BLaER1 (cell line): ENCODE data around the gene TAF1.
"Not testable (repeated sequence)": the region's sequence is repeated elsewhere in the genome, so short reads cannot be mapped to it uniquely, and the experiment has no call there.

Experiments used
- H3K27ac ChIP-seq: shearing (Covaris generic); formaldehyde crosslinking; 2 replicates; pipeline ENCODE4 v1.8.1; 2022
- H3K27me3 ChIP-seq: shearing (Covaris generic); formaldehyde crosslinking; 2 replicates; pipeline ENCODE4 v1.8.1; 2022
- H3K36me3 ChIP-seq: shearing (Covaris generic); formaldehyde crosslinking; 2 replicates; pipeline ENCODE4 v1.8.1; 2022
- H3K4me1 ChIP-seq: shearing (Covaris generic); formaldehyde crosslinking; 2 replicates; pipeline ENCODE4 v1.8.1; 2022
- H3K4me2 ChIP-seq: shearing (Covaris generic); formaldehyde crosslinking; 2 replicates; pipeline ENCODE4 v1.8.1; 2022
- H3K4me3 ChIP-seq: shearing (Covaris generic); formaldehyde crosslinking; 2 replicates; pipeline ENCODE4 v1.8.1; 2022
- H3K9ac ChIP-seq: shearing (Covaris generic); formaldehyde crosslinking; 2 replicates; pipeline ENCODE4 v1.8.1; 2022
- H3K9me3 ChIP-seq: shearing (Covaris generic); formaldehyde crosslinking; 2 replicates; pipeline ENCODE4 v1.8.1; 2022
- H4K20me1 ChIP-seq: shearing (Covaris generic); formaldehyde crosslinking; 2 replicates; pipeline ENCODE4 v1.8.1; 2022
- Cebpa-rat ChIP-seq: shearing (Covaris generic); IDR thresholded peaks from 2 replicates; pipeline ENCODE4 v1.8.1; 2022

The TAF1 gene, protein sequence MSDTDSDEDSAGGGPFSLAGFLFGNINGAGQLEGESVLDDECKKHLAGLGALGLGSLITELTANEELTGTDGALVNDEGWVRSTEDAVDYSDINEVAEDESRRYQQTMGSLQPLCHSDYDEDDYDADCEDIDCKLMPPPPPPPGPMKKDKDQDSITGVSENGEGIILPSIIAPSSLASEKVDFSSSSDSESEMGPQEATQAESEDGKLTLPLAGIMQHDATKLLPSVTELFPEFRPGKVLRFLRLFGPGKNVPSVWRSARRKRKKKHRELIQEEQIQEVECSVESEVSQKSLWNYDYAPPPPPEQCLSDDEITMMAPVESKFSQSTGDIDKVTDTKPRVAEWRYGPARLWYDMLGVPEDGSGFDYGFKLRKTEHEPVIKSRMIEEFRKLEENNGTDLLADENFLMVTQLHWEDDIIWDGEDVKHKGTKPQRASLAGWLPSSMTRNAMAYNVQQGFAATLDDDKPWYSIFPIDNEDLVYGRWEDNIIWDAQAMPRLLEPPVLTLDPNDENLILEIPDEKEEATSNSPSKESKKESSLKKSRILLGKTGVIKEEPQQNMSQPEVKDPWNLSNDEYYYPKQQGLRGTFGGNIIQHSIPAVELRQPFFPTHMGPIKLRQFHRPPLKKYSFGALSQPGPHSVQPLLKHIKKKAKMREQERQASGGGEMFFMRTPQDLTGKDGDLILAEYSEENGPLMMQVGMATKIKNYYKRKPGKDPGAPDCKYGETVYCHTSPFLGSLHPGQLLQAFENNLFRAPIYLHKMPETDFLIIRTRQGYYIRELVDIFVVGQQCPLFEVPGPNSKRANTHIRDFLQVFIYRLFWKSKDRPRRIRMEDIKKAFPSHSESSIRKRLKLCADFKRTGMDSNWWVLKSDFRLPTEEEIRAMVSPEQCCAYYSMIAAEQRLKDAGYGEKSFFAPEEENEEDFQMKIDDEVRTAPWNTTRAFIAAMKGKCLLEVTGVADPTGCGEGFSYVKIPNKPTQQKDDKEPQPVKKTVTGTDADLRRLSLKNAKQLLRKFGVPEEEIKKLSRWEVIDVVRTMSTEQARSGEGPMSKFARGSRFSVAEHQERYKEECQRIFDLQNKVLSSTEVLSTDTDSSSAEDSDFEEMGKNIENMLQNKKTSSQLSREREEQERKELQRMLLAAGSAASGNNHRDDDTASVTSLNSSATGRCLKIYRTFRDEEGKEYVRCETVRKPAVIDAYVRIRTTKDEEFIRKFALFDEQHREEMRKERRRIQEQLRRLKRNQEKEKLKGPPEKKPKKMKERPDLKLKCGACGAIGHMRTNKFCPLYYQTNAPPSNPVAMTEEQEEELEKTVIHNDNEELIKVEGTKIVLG (N-terminal part only)

DNA sequence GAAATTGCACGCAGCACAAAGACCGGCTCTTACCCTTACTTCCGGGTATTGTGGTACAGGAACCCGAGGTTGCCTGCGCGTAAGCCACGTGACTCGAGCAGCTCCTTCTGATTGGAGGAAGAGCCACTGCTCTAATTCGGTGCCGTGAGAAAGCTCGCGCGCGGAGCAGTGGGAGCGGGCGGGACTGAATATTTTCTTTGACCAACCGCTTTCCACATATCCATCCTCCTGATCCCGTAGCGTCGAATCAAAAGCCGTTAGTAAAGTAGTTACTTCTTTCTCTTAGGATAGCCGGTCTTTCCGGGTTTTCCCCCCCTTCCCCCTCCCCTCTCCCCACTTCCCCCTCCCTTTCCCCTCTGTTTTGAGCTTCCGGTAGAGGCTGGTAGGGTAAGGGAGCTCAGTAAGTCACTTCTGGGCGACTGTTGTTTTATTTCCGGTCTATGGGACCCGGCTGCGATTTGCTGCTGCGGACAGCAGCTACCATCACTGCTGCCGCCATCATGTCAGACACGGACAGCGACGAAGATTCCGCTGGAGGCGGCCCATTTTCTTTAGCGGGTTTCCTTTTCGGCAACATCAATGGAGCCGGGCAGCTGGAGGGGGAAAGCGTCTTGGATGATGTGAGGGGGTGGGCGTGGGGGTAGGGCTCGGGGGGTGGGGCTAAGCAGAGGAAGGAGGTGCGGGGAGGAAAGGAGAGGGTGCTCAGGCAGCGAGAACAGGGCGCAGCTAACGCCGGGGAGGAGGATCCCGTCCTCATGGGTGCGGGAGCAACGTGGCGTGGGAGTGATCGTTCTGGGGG lies at the start of gene TAF1:
Gene TAF1, plus strand, starts transcription at position 483 of the 799 bp plus-strand sequence. Its CDS starts 18 bp downstream, at position 501.
- Histone ChIP-seq H3K4me3 (peak within 1 kb of the TSS; percentile 80), H3K9me3 (no peaks in the 10 kb centered on the region), H4K20me1 (peaks cover 25% of the 10 kb centered on the region), H3K9ac (peak within 1 kb of the TSS; percentile 92), H3K4me2 (peak within 1 kb of the TSS; percentile 67), H3K27ac (peak within 1 kb of the TSS; percentile 90), H3K27me3 (peaks cover 13% of the 10 kb centered on the region; the same call in 1 of the 2 replicates), H3K4me1 (peaks cover 16% of the 10 kb centered on the region), H3K36me3 (peaks cover 13% of the 10 kb centered on the region)
- TF ChIP-seq Cebpa-rat = no peak

DNA sequence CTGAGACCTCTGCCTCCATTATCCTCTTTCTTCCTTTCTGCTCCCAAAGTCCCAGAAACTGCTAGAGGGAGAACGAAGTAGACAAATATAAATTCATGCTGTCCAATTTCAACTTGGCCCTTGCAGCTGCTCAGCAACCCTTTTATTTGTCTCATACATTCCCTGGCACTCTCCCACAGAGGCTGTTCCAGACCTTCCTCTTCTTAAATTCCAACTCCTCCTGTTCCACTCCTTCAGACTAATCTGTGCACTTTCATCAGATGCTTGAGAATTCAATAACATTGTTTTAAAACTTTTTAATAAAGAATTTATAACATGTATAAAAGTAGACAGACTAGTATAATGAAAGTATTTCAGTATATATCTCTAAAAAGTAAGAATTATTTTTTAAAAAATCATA lies 49.2 kb upstream of the TAF1 start:
- H3K9me3 ChIP-seq, H4K20me1 ChIP-seq, H3K9ac ChIP-seq, H3K27me3 ChIP-seq, H3K4me3 ChIP-seq, H3K27ac ChIP-seq, H3K4me2 ChIP-seq: not testable (repeated sequence)
- peaks cover 35% of the 10 kb centered on the region for H3K36me3 ChIP-seq
- peaks cover 11% of the 10 kb centered on the region for H3K4me1 ChIP-seq

DNA sequence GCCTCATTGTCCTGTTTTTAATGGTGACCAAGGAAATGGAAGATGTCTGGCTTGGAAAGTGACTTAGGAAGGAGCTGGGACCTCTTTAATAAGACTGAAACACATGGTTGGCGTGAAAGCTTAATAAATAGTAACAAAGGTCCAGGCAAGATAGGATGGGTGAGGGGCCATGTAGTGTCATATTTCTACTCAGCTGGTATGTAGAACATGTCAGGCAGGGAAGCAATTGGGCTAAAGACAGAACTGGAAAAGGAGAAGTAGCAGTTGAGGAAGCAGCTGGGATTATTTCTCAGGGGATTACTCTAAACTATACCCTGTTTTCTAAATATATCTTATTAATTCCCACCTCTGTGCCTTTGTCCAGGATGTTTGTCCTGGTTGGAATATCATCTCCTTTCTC lies 46.0 kb upstream of the TAF1 start:
- peak overlapping the region; percentile 58 for H3K27ac ChIP-seq
- TF ChIP-seq Cebpa-rat = no peak
- peak overlapping the region; percentile 45 for H3K4me2 ChIP-seq
- no peaks in the 10 kb centered on the region for H3K27me3 ChIP-seq
- H3K36me3 ChIP-seq = peaks cover 56% of the 10 kb centered on the region
- no peaks in the 10 kb centered on the region for H4K20me1 ChIP-seq
- H3K9me3 ChIP-seq = peaks cover 13% of the 10 kb centered on the region
- peaks cover 11% of the 10 kb centered on the region for H3K4me1 ChIP-seq
- H3K9ac ChIP-seq = no peak overlapping the region
- no peak overlapping the region for H3K4me3 ChIP-seq

DNA sequence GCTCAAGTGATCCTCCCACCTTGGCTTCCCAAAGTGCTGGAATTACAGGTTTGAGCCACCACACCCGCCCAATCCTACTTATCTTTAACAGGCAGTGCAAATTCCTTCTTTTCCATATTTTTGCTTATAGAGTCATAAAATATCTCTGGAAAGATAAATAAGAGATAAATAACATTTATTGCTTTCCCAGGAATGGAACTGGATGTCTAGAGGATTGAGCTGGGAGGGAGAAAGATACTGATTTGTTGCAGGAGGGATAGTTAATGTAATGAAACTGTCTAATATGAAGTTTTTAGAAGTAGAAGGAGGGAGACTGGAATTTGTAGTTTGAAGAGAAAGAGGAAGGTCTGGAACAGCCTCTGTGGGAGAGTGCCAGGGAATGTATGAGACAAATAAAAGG lies 44.4 kb upstream of the TAF1 start:
- H3K27ac ChIP-seq = no peak overlapping the region
- no peaks in the 10 kb centered on the region for H3K27me3 ChIP-seq
- H3K9ac ChIP-seq = no peak overlapping the region
- peaks cover 11% of the 10 kb centered on the region for H3K4me1 ChIP-seq
- no peak overlapping the region for H3K4me2 ChIP-seq
- H3K36me3 ChIP-seq = peaks cover 58% of the 10 kb centered on the region
- no peak for TF ChIP-seq Cebpa-rat
- no peak overlapping the region for H3K4me3 ChIP-seq
- H3K9me3 ChIP-seq = peaks cover 29% of the 10 kb centered on the region
- no peaks in the 10 kb centered on the region for H4K20me1 ChIP-seq

DNA sequence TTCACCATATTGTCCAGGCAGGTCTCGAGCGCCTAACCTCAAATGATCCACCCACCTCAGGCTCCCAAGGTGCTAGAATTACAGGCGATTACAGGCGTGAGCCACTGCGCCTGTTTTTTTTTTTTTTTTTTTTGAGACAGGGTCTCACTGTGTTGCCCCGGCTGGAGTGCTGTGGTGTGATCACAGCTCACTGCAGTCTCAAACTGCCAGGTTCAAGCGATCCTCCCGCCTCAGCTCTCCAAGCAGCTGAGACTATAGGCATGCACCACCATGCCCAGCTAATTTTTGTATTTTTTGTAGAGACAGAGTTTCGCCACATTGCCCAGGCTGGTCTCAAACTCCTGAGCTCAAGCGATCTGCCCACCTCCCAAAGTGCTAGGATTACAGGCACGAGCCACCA lies 41.7 kb upstream of the TAF1 start:
- not testable (repeated sequence) for H3K9ac ChIP-seq, H3K4me3 ChIP-seq, H3K27me3 ChIP-seq, H3K4me2 ChIP-seq, H3K27ac ChIP-seq, H4K20me1 ChIP-seq
- peaks cover 52% of the 10 kb centered on the region for H3K36me3 ChIP-seq
- H3K9me3 ChIP-seq = peaks cover 35% of the 10 kb centered on the region
- H3K4me1 ChIP-seq = peaks cover 11% of the 10 kb centered on the region

DNA sequence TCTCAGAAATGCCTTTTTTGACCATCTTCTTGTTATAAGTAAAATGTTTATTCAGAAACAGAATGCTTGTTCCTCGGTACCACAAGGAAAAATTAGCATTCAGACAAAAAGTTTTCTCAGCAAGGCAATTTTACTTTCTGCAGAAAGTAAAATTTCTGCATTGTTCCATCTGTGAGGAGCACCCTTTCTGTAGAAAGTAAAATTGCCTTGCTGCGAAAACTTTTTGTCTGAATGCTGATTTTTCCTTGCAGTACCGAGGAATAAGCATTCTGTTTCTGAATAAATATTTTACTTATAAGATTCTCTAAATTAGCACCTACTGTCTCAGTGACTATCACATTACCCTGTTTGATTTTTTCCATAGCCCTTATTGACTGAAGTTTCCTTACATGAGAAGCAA lies 39.8 kb upstream of the TAF1 start:
- no peak for TF ChIP-seq Cebpa-rat
- Histone ChIP-seq H3K4me2 (no peak overlapping the region), H3K9ac (no peak overlapping the region), H3K9me3 (peaks cover 35% of the 10 kb centered on the region), H3K27ac (no peak overlapping the region), H3K27me3 (no peaks in the 10 kb centered on the region), H3K4me3 (no peak overlapping the region), H3K36me3 (peaks cover 47% of the 10 kb centered on the region), H3K4me1 (no peaks in the 10 kb centered on the region), H4K20me1 (no peaks in the 10 kb centered on the region)

DNA sequence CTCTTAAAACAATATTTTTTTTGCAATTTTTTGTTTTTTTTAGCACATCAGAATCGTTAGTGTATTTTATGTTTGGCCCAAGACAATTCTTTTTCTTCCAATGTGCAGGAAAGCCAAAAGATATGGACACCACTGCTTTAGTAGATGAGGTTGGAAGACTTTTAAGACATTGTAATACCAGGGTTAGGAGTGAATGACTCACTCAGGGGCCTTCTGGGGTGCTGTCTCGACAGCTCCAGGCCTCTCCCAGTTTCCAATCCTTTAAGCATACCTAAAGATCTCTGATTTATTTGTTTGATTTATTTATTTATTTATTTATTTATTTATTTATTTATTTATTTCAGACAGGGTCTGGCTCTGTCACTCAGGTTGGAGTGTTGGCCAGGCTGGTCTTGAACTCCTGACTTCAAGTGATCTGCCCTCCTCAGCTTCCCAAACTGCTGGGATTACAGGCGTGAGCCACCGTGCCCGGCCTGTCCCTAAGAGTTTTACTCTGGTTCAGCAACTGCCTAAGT lies 16.9 kb upstream of the TAF1 start:
- H3K4me3 ChIP-seq, H3K9me3 ChIP-seq, H3K36me3 ChIP-seq, H3K27me3 ChIP-seq, H3K4me1 ChIP-seq, H4K20me1 ChIP-seq, H3K27ac ChIP-seq, H3K9ac ChIP-seq, H3K4me2 ChIP-seq: not testable (repeated sequence)

DNA sequence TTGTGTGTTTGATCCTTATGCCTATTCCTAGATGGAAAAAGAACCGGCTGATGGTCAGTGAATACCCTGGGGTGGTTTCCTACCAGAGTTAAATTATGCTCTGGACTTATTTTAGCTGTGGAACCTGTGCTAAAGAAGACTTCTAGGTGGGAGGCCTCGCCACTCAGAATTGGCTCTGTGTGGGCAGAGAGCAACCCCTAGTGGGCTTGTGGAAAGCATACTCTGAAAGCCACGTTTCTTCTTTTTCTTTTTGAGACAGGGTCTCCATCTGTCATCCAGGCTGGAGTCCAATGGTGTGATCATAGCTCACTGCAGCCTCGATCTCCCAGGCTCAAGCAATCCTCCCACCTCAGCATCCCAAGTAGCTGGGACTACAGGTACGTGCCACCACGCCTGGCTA lies 16.3 kb upstream of the TAF1 start:
- H3K36me3 ChIP-seq, H3K4me2 ChIP-seq, H3K27ac ChIP-seq, H4K20me1 ChIP-seq, H3K9ac ChIP-seq, H3K4me3 ChIP-seq, H3K4me1 ChIP-seq, H3K9me3 ChIP-seq, H3K27me3 ChIP-seq: not testable (repeated sequence)

DNA sequence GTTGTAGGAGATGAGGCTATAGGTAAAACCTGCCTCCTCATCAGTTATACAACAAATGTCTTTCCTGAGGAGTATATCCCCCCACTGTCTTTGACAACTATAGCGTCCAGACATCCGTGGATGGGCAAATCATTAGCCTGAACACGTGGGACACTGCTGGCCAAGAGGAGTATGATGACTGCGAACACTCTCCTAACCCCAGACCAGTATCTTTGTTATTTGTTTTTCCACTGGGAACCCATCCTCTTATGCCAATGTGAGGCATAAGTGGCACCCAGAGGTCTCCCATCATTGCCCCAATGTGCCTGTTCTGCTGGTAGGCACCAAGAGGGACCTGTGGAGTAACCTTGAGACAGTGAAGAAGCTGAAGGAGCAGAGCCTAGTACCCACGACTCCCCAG lies 13.7 kb upstream of the TAF1 start:
- H3K27me3 ChIP-seq, H3K9me3 ChIP-seq, H4K20me1 ChIP-seq, H3K4me1 ChIP-seq, H3K9ac ChIP-seq, H3K36me3 ChIP-seq, H3K4me3 ChIP-seq, H3K27ac ChIP-seq, H3K4me2 ChIP-seq: not testable (repeated sequence)
